Endothelial cell of umbilical vein (primary cell): Measurements from ENCODE around the gene UBE2QL1.

ENCODE experiments used
- CTCF ChIP-seq, 2 donors: IDR thresholded peaks; 1 replicate in 1 of 2; 2 replicates in 1 of 2; pipeline ENCODE4 v1.5.1; 2011; ENCODE audit warnings: low read length in 2 of 2, mild to moderate bottlenecking in 2 of 2, moderate library complexity in 2 of 2, control low read depth in 1 of 2, inconsistent platforms in 1 of 2, low read depth in 1 of 2; ENCODE audit not compliant: insufficient read depth in 1 of 2; ENCODE audit errors: extremely low read depth in 1 of 2
- GATA2 ChIP-seq: IDR thresholded peaks from 2 replicates; pipeline ENCODE4 v1.7.0; 2011; ENCODE audit warnings: low read depth, mild to moderate bottlenecking, moderate library complexity, mixed read lengths, low read length; ENCODE audit not compliant: insufficient read length, insufficient read depth

- no peak for TF ChIP-seq GATA2
- TF ChIP-seq CTCF (IDR thresholded peaks at IDR 0.05; ENCODE audit: extremely low read depth in 1 of 2, insufficient read depth in 1 of 2, low read depth in 1 of 2, low read length in 2 of 2), result no peak
Observed at GRCh38 chr5:6490246-6490645, 41.6 kb downstream of the UBE2QL1 start.
